Keratinocyte (primary cell): ENCODE measurements around the gene ERBB4. TPM values are rescaled to one million over a fixed set of nuclear protein-coding genes. Genes with fewer than 3 reads are reported as not detected.

Experiments used
- DNase-seq: peaks from one replicate; pipeline ENCODE4 v3.0.0-alpha.2; 2011; ENCODE audit warnings: low read depth, missing footprints, low spot score
- FAIRE-seq: peaks from 2 replicates; lab custom pipeline; 2011; peaks lifted over from hg19 to GRCh38; lab: Jason Lieb, UNC
- H2AFZ ChIP-seq: 2 replicates; pipeline ENCODE4 v1.6.0; 2012; ENCODE audit warnings: low read length, control low read depth, inconsistent platforms; ENCODE audit not compliant: control insufficient read depth
- H3K27ac ChIP-seq: 2 replicates; pipeline ENCODE4 v1.5.1; 2011; ENCODE audit warnings: low read length; ENCODE audit not compliant: control insufficient read depth, insufficient read depth
- H3K27me3 ChIP-seq: 3 replicates; pipeline ENCODE4 v1.6.0; 2011; ENCODE audit warnings: low read length; ENCODE audit not compliant: control insufficient read depth, insufficient read depth; ENCODE audit errors: extremely low read depth
- H3K36me3 ChIP-seq, 2 experiments: 2 replicates in 1 of 2; 3 replicates in 1 of 2; pipeline ENCODE4 v1.5.1; 2011; ENCODE audit warnings: low read length in 2 of 2, mild to moderate bottlenecking in 1 of 2; ENCODE audit not compliant: control insufficient read depth in 2 of 2, insufficient read depth in 2 of 2; ENCODE audit errors: extremely low read depth in 1 of 2
- H3K4me1 ChIP-seq: 3 replicates; pipeline ENCODE4 v1.5.1; 2011; ENCODE audit warnings: low read length; ENCODE audit not compliant: control insufficient read depth, insufficient read depth; ENCODE audit errors: extremely low read depth
- H3K4me2 ChIP-seq: 3 replicates; pipeline ENCODE4 v1.6.0; 2011; ENCODE audit warnings: low read depth, low read length; ENCODE audit not compliant: control insufficient read depth, insufficient read depth; ENCODE audit errors: extremely low read depth
- H3K4me3 ChIP-seq, 3 experiments: fragments of 200-600 bp in 1 of 3; sonication (generic) in 1 of 3; 2 replicates in 2 of 3; 3 replicates in 1 of 3; pipeline ENCODE4 v1.5.1; 2011 to 2016; ENCODE audit warnings: low read length in 3 of 3, mild to moderate bottlenecking in 3 of 3, control low read depth in 2 of 3, inconsistent platforms in 1 of 3, low read depth in 1 of 3, mixed read lengths in 1 of 3, mixed run types in 1 of 3, moderate library complexity in 1 of 3; ENCODE audit not compliant: control insufficient read depth in 2 of 3, insufficient read depth in 2 of 3; ENCODE audit errors: extremely low read depth in 1 of 3
- H3K79me2 ChIP-seq: 2 replicates; pipeline ENCODE4 v1.6.0; 2012; ENCODE audit warnings: low read length; ENCODE audit not compliant: control insufficient read depth, insufficient read depth
- H3K9ac ChIP-seq: 3 replicates; pipeline ENCODE4 v1.6.0; 2011; ENCODE audit warnings: low read length; ENCODE audit not compliant: control insufficient read depth, insufficient read depth; ENCODE audit errors: extremely low read depth
- H3K9me1 ChIP-seq: 3 replicates; pipeline ENCODE4 v1.6.0; 2011; ENCODE audit warnings: low read length; ENCODE audit not compliant: control insufficient read depth, insufficient read depth; ENCODE audit errors: extremely low read depth
- H3K9me3 ChIP-seq: 2 replicates; pipeline ENCODE4 v1.5.1; 2012; ENCODE audit warnings: low read depth, low read length; ENCODE audit not compliant: control insufficient read depth
- H4K20me1 ChIP-seq: 3 replicates; pipeline ENCODE4 v1.6.0; 2011; ENCODE audit warnings: low read length; ENCODE audit not compliant: control insufficient read depth, insufficient read depth; ENCODE audit errors: extremely low read depth
- CTCF ChIP-seq, 3 experiments: IDR thresholded peaks in 1 of 3; conservative IDR thresholded peaks in 1 of 3; optimal IDR thresholded peaks in 1 of 3; 2 replicates in 2 of 3; 3 replicates in 1 of 3; pipeline versions ENCODE3 to v1.5.1; 2011; ENCODE audit warnings: low read length in 3 of 3, mild to moderate bottlenecking in 3 of 3, moderate library complexity in 2 of 3, control low read depth in 1 of 3, inconsistent platforms in 1 of 3; ENCODE audit not compliant: insufficient read depth in 2 of 3; ENCODE audit errors: extremely low read depth in 1 of 3
- EZH2 ChIP-seq: IDR thresholded peaks from one replicate; pipeline ENCODE4 v1.6.1; 2012; ENCODE audit warnings: inconsistent platforms, mild to moderate bottlenecking, low read length, moderate library complexity
- dilution Hi-C: fragments of 300-500 bp; cut with MboI; formaldehyde crosslinking; loops from one replicate; pipeline ENCODE4 v1.7.0; 2020; ENCODE audit warnings: low sequenced_read_pairs; ENCODE audit not compliant: extremely low pct_ligation_motif_present
- polyA plus RNA-seq, 5 experiments: library from polyadenylated mRNA; depleted of rRNA in 3 of 5; stranded (reverse) in 3 of 5; stranded (forward) in 1 of 5; unstranded in 1 of 5; fragments of >200 nt; gene quantifications; 1 replicate in 1 of 5; 2 replicates in 3 of 5; 3 replicates in 1 of 5; pipeline versions ENCODE4 v1.2.1 to v1.2.3, GENCODE V29; 2011 to 2012; ENCODE audit warnings: missing spikeins in 2 of 5, low read depth in 1 of 5, low replicate concordance in 1 of 5

Gene ERBB4
- polyA plus RNA-seq, 1 donor (not counting 4 experiments of a cell fraction or from before 2014, with no cell fraction given): 0.01 TPM

- Histone ChIP-seq H3K4me2 (no peak overlapping the region), H4K20me1 (no peaks in the 10 kb centered on the region), H3K27ac (no peak overlapping the region), H3K9me1 (no peaks in the 10 kb centered on the region), H3K4me1 (no peaks in the 10 kb centered on the region), H3K9ac (no peak overlapping the region), H3K9me3 (no peaks in the 10 kb centered on the region), H3K27me3 (no peaks in the 10 kb centered on the region), H3K79me2 (no peaks in the 10 kb centered on the region), H3K4me3 (no peak overlapping the region), H3K36me3 (no peaks in the 10 kb centered on the region), H2AFZ (no peak overlapping the region)
- DNase-seq (no peak), FAIRE-seq (no peak)
- dilution Hi-C loops: no loop called here
- TF ChIP-seq CTCF (optimal IDR thresholded peaks at IDR 0.05 in 1 of 3, IDR thresholded peaks at IDR 0.05 in 1 of 3, conservative IDR thresholded peaks at IDR 0.05 in 1 of 3; ENCODE audit: extremely low read depth in 1 of 3, insufficient read depth in 2 of 3, low read length in 3 of 3) (no peak), EZH2 (no peak)
Observed at GRCh38 chr2:212406716-212407115, 131.9 kb downstream of the ERBB4 start.

- Histone ChIP-seq H3K9ac (no peak overlapping the region), H3K36me3 (no peaks in the 10 kb centered on the region), H4K20me1 (no peaks in the 10 kb centered on the region), H3K79me2 (no peaks in the 10 kb centered on the region), H2AFZ (no peak overlapping the region), H3K4me2 (no peak overlapping the region), H3K27me3 (no peaks in the 10 kb centered on the region), H3K4me3 (no peak overlapping the region), H3K9me1 (no peaks in the 10 kb centered on the region), H3K4me1 (no peaks in the 10 kb centered on the region), H3K27ac (no peak overlapping the region), H3K9me3 (no peaks in the 10 kb centered on the region)
- dilution Hi-C loops: no loop called here
- FAIRE-seq (no peak), DNase-seq (no peak)
- TF ChIP-seq CTCF (optimal IDR thresholded peaks at IDR 0.05 in 1 of 3, IDR thresholded peaks at IDR 0.05 in 1 of 3, conservative IDR thresholded peaks at IDR 0.05 in 1 of 3; ENCODE audit: extremely low read depth in 1 of 3, insufficient read depth in 2 of 3, low read length in 3 of 3): no peak
Observed at GRCh38 chr2:212402316-212402715, 136.3 kb downstream of the ERBB4 start.
